HCT116 (cell line): ENCODE results near the gene DENND5B. TPM values are rescaled to one million over a fixed set of nuclear protein-coding genes. Genes with fewer than 3 reads are reported as not detected.
A peak's percentile ranks its signal among the peaks of the same experiment; 100 is the strongest.

Experiments
- ATAC-seq: fragments of 200-7000 bp; cut with Tn5 transposase; 2 replicates; pipeline ENCODE4 v1.9.1; 2020; ENCODE audit warnings: mild to moderate bottlenecking, moderate library complexity
- BruUV-seq: library from RNA; stranded (reverse); fragments of 400-500 nt; replicated peaks from 2 replicates; lab custom pipeline; 2021; lab: Mats Ljungman, UMichigan
- CTCF ChIA-PET: fragments of 300-600 bp; sonication (Branson Sonifier 250); formaldehyde crosslinking; loops from one replicate; lab custom pipeline; 2021; ENCODE audit warnings: antibody characterized with exemption; lab: Charles Lee
- POLR2A ChIA-PET: fragments of 300-600, 350-600 bp; sonication (Branson Sonifier 250); formaldehyde crosslinking; loops from one replicate; lab custom pipeline; 2021; ENCODE audit warnings: antibody characterized with exemption; lab: Charles Lee
- RAD21 ChIA-PET, 2 experiments: fragments of 300-600 bp; sonication (Branson Sonifier 250); formaldehyde crosslinking; loops; one replicate each; lab custom pipeline; 2023; ENCODE audit warnings: low total read pairs in 2 of 2; ENCODE audit not compliant: uncharacterized antibody in 2 of 2, unreplicated experiment in 2 of 2, low non-redundant PET in 1 of 2; lab: Charles Lee
- DNase-seq: peaks from one replicate; pipeline ENCODE4 v3.0.0-alpha.2; 2010; ENCODE audit warnings: low read depth, low spot score
- H2AFZ ChIP-seq: fragments of 200-600 bp; shearing (Covaris generic), sonication (generic); 2 replicates; pipeline ENCODE4 v1.6.1; 2017; ENCODE audit warnings: low read depth, mixed run types, mixed read lengths, antibody characterized with exemption, low read length; ENCODE audit not compliant: poor library complexity, severe bottlenecking
- H3K27ac ChIP-seq: 2 replicates; pipeline ENCODE4 v1.5.1; 2012; ENCODE audit warnings: low read depth, low read length
- H3K27me3 ChIP-seq: fragments of 200-600 bp; sonication (generic); 2 replicates; pipeline ENCODE4 v1.6.1; 2016; ENCODE audit warnings: mixed run types, low read length, mixed read lengths; ENCODE audit not compliant: insufficient read depth
- H3K36me3 ChIP-seq, 2 experiments: fragments of 200-500 bp in 1 of 2; fragments of 200-600 bp in 1 of 2; sonication (Bioruptor generic) in 1 of 2; sonication (generic) in 1 of 2; 2 replicates each; pipeline versions ENCODE4 v1.5.1 to v1.6.1; 2014 to 2016; ENCODE audit warnings: low read length in 2 of 2, inconsistent platforms in 1 of 2, mixed read lengths in 1 of 2, mixed run types in 1 of 2; ENCODE audit not compliant: insufficient read depth in 2 of 2, control insufficient read depth in 1 of 2
- H3K4me1 ChIP-seq, 2 experiments: fragments of 200-600 bp in 1 of 2; sonication (generic) in 1 of 2; 2 replicates each; pipeline versions ENCODE4 v1.5.1 to v1.6.1; 2012 to 2017; ENCODE audit warnings: low read length in 2 of 2, inconsistent platforms in 1 of 2, mild to moderate bottlenecking in 1 of 2, mixed read lengths in 1 of 2, mixed run types in 1 of 2, moderate library complexity in 1 of 2; ENCODE audit not compliant: insufficient read depth in 2 of 2, control insufficient read depth in 1 of 2
- H3K4me2 ChIP-seq: fragments of 200-600 bp; sonication (generic); 2 replicates; pipeline ENCODE4 v1.6.1; 2017; ENCODE audit warnings: mixed run types, low read length, mixed read lengths
- H3K4me3 ChIP-seq, 2 experiments: fragments of 200-600 bp in 1 of 2; sonication (generic) in 1 of 2; replicated peaks in 1 of 2; 2 replicates each; pipeline ENCODE4 v1.5.1; 2011 to 2016; ENCODE audit warnings: low read length in 2 of 2, control low read depth in 1 of 2, low read depth in 1 of 2, mild to moderate bottlenecking in 1 of 2, mixed read lengths in 1 of 2, mixed run types in 1 of 2
- H3K79me2 ChIP-seq: fragments of 200-600 bp; sonication (generic); 2 replicates; pipeline ENCODE4 v1.6.1; 2017; ENCODE audit warnings: mild to moderate bottlenecking, mixed run types, low read length, moderate library complexity, mixed read lengths; ENCODE audit not compliant: insufficient read depth
- H3K9ac ChIP-seq: fragments of 200-600 bp; sonication (generic); 2 replicates; pipeline ENCODE4 v1.6.1; 2016; ENCODE audit warnings: low read length, mixed read lengths
- H3K9me2 ChIP-seq: fragments of 200-600 bp; sonication (generic), shearing (Covaris generic); 2 replicates; pipeline ENCODE4 v1.6.1; 2017; ENCODE audit warnings: mixed run types, mild to moderate bottlenecking, moderate library complexity; ENCODE audit not compliant: insufficient read depth
- H3K9me3 ChIP-seq, 2 experiments: fragments of 200-500 bp in 1 of 2; fragments of 200-600 bp in 1 of 2; sonication (Bioruptor generic) in 1 of 2; sonication (generic) in 1 of 2; 2 replicates each; pipeline ENCODE4 v1.6.1; 2014 to 2017; ENCODE audit warnings: low read length in 2 of 2, mixed read lengths in 2 of 2, inconsistent platforms in 1 of 2, low read depth in 1 of 2, mild to moderate bottlenecking in 1 of 2, mixed run types in 1 of 2, moderate library complexity in 1 of 2; ENCODE audit not compliant: control insufficient read depth in 1 of 2, insufficient read depth in 1 of 2
- H4K20me1 ChIP-seq: fragments of 200-600 bp; sonication (generic), shearing (Covaris generic); 2 replicates; pipeline ENCODE4 v1.6.1; 2017; ENCODE audit warnings: mixed run types, mild to moderate bottlenecking, moderate library complexity; ENCODE audit not compliant: insufficient read depth
- CBX3 ChIP-seq: IDR thresholded peaks from 2 replicates; pipeline ENCODE4 v1.6.1; 2012; ENCODE audit warnings: low read depth
- CEBPB ChIP-seq: IDR thresholded peaks from 2 replicates; pipeline ENCODE4 v1.6.1; 2012; ENCODE audit warnings: low read depth
- JUND ChIP-seq: IDR thresholded peaks from 2 replicates; pipeline ENCODE4 v1.6.1; 2012
- POLR2A ChIP-seq: IDR thresholded peaks from 2 replicates; pipeline ENCODE4 v1.7.0; 2011; ENCODE audit warnings: borderline replicate concordance; ENCODE audit not compliant: insufficient read depth, insufficient read length; ENCODE audit errors: extremely low read depth
- RAD21 ChIP-seq: IDR thresholded peaks from 2 replicates; pipeline ENCODE4 v1.6.1; 2012; ENCODE audit warnings: low read depth, mild to moderate bottlenecking
- SIN3A ChIP-seq: IDR thresholded peaks from 2 replicates; pipeline ENCODE4 v1.6.1; 2012; ENCODE audit warnings: low read depth
- SP1 ChIP-seq: IDR thresholded peaks from 2 replicates; pipeline ENCODE4 v1.6.1; 2012; ENCODE audit warnings: low read depth
- YY1 ChIP-seq: IDR thresholded peaks from 2 replicates; pipeline ENCODE4 v1.6.1; 2011; ENCODE audit warnings: low read length, low read depth, moderate library complexity, mild to moderate bottlenecking; ENCODE audit not compliant: insufficient replicate concordance; ENCODE audit errors: extremely low read depth
- intact Hi-C: fragments of 100-400 bp; cut with micrococcal nuclease; formaldehyde crosslinking; loops from 2 replicates; pipeline ENCODE4 v1.10.0; 2022
- total RNA-seq: library from RNA; stranded (reverse); gene quantifications from one replicate; pipeline ENCODE4 v1.2.1, GENCODE V29; 2021; ENCODE audit not compliant: unreplicated experiment
- TF ChIP-seq, protein P1 (sequence below), 3 experiments: fragments of 200-600 bp in 1 of 3; sonication (generic) in 1 of 3; IDR thresholded peaks in 2 of 3; conservative IDR thresholded peaks in 1 of 3; 2 replicates each; pipeline ENCODE4 v1.5.1; 2012 to 2017; ENCODE audit warnings: low read depth in 2 of 3, low read length in 2 of 3, antibody characterized with exemption in 1 of 3, borderline replicate concordance in 1 of 3, control low read depth in 1 of 3, mild to moderate bottlenecking in 1 of 3, mixed read lengths in 1 of 3, mixed run types in 1 of 3, moderate library complexity in 1 of 3; ENCODE audit not compliant: insufficient read depth in 1 of 3
- TF ChIP-seq, protein P2 (sequence below): IDR thresholded peaks from 2 replicates; pipeline ENCODE4 v1.6.1; 2012
- TF ChIP-seq, protein P3 (sequence below): IDR thresholded peaks from 2 replicates; pipeline ENCODE4 v1.6.1; 2012; ENCODE audit warnings: low read depth

Gene DENND5B
- total RNA-seq, 1 experiment from 2014 or later: 19.2 TPM

DNA sequence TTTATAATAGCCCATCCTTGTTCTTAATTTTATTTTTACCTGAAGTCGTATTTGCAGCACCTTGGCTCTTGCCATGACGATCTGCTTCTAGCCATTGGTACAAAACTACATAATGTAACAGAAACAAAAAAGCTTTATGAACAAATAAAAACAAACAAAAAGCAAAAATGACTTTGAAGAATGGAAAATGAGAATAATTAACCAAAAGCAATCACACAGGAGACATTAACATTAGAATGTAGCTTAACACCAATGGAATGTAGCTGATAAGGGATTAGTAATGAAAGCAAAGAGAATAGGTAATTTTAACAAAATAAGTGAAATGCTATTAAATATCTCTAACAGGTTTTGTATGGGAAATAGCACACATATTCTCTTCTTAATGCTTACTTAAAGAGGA, 91.4 kb downstream of the DENND5B start:
- H3K27me3 ChIP-seq: no peaks in the 10 kb centered on the region
- H4K20me1 ChIP-seq: no peaks in the 10 kb centered on the region
- BruUV-seq: no TSS peak
- H3K4me3 ChIP-seq: no peak overlapping the region
- peaks cover 5% of the 10 kb centered on the region; the same call in 1 of the 2 replicates for H3K79me2 ChIP-seq
- H3K9me2 ChIP-seq: no peaks in the 10 kb centered on the region
- DNase-seq: no peak
- CTCF ChIA-PET: no interaction called here
- no peak for TF ChIP-seq SP1
- TF ChIP-seq YY1: no peak
- TF ChIP-seq JUND: no peak
- H3K4me1 ChIP-seq: peaks cover 48 to 63% of the 10 kb centered on the region in 2 experiments
- no peak for ATAC-seq
- POLR2A ChIA-PET: interaction anchor here (2.0 kb wide), 1 partner anchor 19 kb away, joined by 4 read pairs; no protein-coding TSS in a partner anchor
- peak overlapping the region; percentile 78; the same call in 1 of the 2 replicates for H3K27ac ChIP-seq
- intact Hi-C loops: no loop called here
- peaks cover 0 to under 1% of the 10 kb centered on the region in 2 experiments; a peak in 1 of 4 replicates for H3K9me3 ChIP-seq
- H3K9ac ChIP-seq: no peak overlapping the region
- no peak overlapping the region for H3K4me2 ChIP-seq
- H3K36me3 ChIP-seq: peaks cover 0 to 4% of the 10 kb centered on the region in 2 experiments; a peak in 1 of 4 replicates
- RAD21 ChIA-PET: no interaction called here
- H2AFZ ChIP-seq: no peak overlapping the region

DNA sequence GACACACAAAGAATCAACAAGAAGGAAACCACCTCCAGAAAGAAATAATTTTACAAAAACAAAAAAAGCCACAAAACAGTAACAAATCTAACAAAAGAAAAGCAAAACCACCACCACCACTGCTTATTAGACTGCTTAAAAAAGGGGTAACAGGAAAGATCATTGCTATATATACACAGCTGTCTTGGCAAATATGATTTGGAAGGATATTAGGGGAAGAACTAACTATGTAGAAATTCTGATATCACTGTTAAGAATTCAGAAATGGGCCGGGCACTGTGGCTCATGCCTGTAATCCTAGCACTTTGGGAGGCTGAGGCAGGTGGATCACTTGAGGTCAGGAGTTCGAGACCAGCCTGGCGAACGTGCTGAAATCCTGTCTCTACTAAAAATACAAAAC, 92.5 kb downstream of the DENND5B start:
- RAD21 ChIA-PET: no interaction called here
- ATAC-seq (no peak), DNase-seq (no peak)
- CTCF ChIA-PET: no interaction called here
- intact Hi-C loops: no loop called here
- peak overlapping the region; percentile 78 for H3K27ac ChIP-seq
- TF ChIP-seq CEBPB: no peak
- TF ChIP-seq POLR2A: no peak
- no peak for TF ChIP-seq RAD21
- TF ChIP-seq, protein P1, sequence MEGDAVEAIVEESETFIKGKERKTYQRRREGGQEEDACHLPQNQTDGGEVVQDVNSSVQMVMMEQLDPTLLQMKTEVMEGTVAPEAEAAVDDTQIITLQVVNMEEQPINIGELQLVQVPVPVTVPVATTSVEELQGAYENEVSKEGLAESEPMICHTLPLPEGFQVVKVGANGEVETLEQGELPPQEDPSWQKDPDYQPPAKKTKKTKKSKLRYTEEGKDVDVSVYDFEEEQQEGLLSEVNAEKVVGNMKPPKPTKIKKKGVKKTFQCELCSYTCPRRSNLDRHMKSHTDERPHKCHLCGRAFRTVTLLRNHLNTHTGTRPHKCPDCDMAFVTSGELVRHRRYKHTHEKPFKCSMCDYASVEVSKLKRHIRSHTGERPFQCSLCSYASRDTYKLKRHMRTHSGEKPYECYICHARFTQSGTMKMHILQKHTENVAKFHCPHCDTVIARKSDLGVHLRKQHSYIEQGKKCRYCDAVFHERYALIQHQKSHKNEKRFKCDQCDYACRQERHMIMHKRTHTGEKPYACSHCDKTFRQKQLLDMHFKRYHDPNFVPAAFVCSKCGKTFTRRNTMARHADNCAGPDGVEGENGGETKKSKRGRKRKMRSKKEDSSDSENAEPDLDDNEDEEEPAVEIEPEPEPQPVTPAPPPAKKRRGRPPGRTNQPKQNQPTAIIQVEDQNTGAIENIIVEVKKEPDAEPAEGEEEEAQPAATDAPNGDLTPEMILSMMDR (IDR thresholded peaks at IDR 0.05 in 2 of 3, conservative IDR thresholded peaks at IDR 0.05 in 1 of 3; ENCODE audit: borderline replicate concordance in 1 of 3, insufficient read depth in 1 of 3, low read depth in 2 of 3, low read length in 2 of 3): no peak
- TF ChIP-seq JUND: no peak
- no peak for TF ChIP-seq CBX3
- TF ChIP-seq, protein P2, sequence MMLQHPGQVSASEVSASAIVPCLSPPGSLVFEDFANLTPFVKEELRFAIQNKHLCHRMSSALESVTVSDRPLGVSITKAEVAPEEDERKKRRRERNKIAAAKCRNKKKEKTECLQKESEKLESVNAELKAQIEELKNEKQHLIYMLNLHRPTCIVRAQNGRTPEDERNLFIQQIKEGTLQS: no peak
- TF ChIP-seq, protein P3, sequence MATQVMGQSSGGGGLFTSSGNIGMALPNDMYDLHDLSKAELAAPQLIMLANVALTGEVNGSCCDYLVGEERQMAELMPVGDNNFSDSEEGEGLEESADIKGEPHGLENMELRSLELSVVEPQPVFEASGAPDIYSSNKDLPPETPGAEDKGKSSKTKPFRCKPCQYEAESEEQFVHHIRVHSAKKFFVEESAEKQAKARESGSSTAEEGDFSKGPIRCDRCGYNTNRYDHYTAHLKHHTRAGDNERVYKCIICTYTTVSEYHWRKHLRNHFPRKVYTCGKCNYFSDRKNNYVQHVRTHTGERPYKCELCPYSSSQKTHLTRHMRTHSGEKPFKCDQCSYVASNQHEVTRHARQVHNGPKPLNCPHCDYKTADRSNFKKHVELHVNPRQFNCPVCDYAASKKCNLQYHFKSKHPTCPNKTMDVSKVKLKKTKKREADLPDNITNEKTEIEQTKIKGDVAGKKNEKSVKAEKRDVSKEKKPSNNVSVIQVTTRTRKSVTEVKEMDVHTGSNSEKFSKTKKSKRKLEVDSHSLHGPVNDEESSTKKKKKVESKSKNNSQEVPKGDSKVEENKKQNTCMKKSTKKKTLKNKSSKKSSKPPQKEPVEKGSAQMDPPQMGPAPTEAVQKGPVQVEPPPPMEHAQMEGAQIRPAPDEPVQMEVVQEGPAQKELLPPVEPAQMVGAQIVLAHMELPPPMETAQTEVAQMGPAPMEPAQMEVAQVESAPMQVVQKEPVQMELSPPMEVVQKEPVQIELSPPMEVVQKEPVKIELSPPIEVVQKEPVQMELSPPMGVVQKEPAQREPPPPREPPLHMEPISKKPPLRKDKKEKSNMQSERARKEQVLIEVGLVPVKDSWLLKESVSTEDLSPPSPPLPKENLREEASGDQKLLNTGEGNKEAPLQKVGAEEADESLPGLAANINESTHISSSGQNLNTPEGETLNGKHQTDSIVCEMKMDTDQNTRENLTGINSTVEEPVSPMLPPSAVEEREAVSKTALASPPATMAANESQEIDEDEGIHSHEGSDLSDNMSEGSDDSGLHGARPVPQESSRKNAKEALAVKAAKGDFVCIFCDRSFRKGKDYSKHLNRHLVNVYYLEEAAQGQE: no peak
- TF ChIP-seq SIN3A: no peak
- no peak overlapping the region for H3K4me3 ChIP-seq
- no peaks in the 10 kb centered on the region for H3K9me3 ChIP-seq
- no peaks in the 10 kb centered on the region for H3K27me3 ChIP-seq
- H2AFZ ChIP-seq: no peak overlapping the region
- BruUV-seq: no TSS peak
- H3K9ac ChIP-seq: no peak overlapping the region; the same call in 1 of the 2 replicates
- H3K9me2 ChIP-seq: no peaks in the 10 kb centered on the region
- peaks cover 59 to 75% of the 10 kb centered on the region in 2 experiments for H3K4me1 ChIP-seq
- peak overlapping the region; percentile 40 for H3K4me2 ChIP-seq
- H3K79me2 ChIP-seq: 0 out of 2 replicates have a peak, but pooled peaks cover 8% of the 10 kb centered on the region
- H3K36me3 ChIP-seq: peaks cover 0 to 5% of the 10 kb centered on the region in 2 experiments; a peak in 1 of 4 replicates
- POLR2A ChIA-PET: no interaction called here
- no peaks in the 10 kb centered on the region for H4K20me1 ChIP-seq
